ENCODE measurements around the gene SCARB1.

- TF ChIP-seq POLR2A (IDR thresholded peaks at IDR 0.05) (no peak), CTCF (IDR thresholded peaks at IDR 0.05) (no peak)
Measured at GRCh38 chr12:124829008-124829707, 34.5 kb downstream of the SCARB1 start.

Measured in body of pancreas (tissue), 4 donors.